Measurements from ENCODE around the gene SETD2.

Gene SETD2

GRCh38 chr3:47007001-47007400, 156.9 kb downstream of the SETD2 start:
- DNase-seq: no peak

- no peak for DNase-seq
These were observed 157.7 kb downstream of the SETD2 start for GRCh38 chr3:47006145-47006651.

GRCh38 chr3:47005212-47006144, 158.4 kb downstream of the SETD2 start:
- DNase-seq: no peak

DNA sequence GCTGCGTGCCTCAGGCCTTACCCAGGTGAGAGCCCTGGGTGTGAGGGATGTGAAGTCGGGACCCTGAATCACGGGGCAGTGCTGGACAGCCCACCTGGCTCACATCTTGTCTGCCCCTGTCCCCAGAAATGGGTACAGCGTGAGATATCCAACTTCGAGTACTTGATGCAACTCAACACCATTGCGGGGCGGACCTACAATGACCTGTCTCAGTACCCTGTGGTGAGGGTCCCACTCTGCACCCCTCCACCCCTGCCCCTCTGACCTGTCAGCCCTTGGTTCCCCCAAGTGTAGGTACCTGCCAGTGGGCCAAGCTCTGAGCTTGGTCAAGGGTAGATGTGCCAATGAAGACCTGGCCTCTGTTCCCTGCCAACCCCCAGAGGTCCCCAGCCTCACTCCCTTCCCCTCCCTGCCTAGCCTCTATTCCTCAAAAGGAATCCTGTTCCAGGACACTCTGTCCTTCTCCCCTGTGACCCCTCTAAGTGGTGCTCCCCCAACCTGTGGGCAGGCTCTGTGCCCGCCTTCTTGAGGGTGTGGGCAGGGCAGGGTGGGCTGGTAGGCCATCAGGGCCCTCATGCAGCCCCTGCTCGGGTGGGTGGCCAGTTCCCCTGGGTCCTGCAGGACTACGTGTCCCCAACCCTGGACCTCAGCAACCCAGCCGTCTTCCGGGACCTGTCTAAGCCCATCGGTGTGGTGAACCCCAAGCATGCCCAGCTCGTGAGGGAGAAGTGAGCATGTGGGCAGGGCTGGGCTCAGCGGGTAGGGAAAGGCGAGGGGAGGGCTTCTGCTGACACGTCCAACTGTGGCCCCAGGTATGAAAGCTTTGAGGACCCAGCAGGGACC, 159.3 kb downstream of the SETD2 start:
- no peak for DNase-seq

DNA sequence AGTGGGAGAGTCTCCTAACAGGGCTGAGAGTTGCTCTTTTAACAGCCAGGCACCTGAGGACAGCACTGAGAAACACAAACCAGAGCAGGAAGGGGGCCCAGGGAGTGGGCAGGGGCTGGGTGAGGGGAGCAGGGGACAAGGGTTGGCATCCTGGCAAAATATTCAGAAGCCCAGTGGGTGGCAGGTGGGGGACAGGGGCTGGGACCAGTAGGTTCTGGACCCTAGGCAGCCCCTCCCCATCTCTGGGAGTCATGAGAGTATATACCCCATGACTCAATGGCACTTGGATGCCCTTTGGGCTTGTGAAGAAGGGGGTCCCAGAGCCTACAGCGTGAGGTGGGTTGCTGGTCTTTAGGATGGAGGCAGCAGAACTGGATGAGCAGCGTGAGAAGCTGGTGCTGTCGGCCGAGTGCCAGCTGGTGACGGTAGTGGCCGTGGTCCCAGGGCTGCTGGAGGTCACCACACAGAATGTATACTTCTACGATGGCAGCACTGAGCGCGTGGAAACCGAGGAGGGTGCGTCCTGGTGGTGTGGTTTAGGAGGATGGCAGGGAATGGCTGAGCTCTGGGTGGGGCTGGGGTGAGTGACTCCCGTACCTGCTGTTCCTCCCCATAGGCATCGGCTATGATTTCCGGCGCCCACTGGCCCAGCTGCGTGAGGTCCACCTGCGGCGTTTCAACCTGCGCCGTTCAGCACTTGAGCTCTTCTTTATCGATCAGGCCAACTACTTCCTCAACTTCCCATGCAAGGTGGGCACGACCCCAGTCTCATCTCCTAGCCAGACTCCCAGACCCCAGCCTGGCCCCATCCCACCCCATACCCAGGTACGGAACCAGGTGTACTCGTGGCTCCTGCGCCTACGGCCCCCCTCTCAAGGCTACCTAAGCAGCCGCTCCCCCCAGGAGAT, 160.2 kb downstream of the SETD2 start:
- no peak for DNase-seq

DNA sequence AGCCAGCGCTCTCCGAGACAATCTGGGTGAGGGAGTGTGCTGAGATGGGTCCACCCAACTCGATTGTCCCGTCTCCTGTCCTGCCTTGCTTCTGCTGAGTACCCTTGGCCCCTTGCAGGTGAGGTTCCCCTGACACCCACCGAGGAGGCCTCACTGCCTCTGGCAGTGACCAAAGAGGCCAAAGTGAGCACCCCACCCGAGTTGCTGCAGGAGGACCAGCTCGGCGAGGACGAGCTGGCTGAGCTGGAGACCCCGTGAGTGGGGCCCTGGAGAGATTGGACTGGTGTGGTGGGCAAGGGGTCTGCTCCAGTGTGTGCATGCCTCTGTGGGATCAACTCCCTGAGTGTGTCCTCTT, 160.9 kb downstream of the SETD2 start:
- no peak for DNase-seq

DNA sequence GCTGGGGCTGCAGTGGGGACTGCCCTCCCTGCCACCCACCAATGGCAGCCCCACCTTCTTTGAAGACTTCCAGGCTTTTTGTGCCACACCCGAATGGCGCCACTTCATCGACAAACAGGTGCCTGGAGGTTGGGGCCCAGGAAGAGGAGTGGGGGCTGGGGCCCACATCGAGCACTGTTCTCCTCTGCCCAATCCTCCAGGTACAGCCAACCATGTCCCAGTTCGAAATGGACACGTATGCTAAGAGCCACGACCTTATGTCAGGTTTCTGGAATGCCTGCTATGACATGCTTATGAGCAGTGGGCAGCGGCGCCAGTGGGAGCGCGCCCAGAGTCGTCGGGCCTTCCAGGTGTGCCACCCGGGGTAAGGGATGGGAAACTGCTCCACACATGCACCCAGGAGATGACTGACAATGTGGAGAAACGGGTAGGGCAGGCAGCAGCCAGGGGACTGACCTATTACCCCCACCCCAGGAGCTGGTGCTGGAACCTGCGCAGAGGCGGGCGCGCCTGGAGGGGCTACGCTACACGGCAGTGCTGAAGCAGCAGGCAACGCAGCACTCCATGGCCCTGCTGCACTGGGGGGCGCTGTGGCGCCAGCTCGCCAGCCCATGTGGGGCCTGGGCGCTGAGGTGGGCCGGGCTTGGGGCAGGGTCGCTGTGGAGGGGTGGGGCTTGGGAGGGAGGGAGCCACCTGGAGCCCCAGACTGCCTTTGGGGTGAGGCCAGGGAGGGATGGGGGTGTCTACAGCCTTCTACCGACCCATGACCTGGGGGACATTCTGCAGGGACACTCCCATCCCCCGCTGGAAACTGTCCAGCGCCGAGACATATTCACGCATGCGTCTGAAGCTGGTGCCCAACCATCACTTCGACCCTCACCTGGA, 161.5 kb downstream of the SETD2 start:
- DNase-seq: no peak

DNA sequence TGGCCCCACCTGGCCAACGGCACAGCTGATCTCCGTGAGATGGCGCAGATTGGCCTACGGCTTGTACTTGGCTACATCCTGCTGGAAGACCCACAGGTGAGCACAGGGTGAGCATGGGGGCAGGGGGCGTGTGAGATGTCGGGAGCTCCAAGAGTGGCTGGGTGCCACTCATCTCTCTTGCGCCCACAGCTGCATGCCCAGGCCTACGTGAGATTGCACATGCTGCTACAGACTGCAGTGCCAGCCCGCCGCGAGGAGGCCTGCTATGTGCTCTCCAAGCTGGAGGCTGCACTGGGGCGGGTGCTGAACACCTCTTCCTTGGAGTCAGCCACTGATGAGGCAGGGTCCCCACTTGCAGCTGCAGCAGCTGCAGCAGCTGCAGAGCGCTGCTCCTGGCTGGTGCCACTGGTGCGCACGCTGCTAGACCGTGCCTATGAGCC, 162.2 kb downstream of the SETD2 start:
- DNase-seq: no peak

- no peak for DNase-seq
These were observed 162.8 kb downstream of the SETD2 start for GRCh38 chr3:47000922-47001730.

DNA sequence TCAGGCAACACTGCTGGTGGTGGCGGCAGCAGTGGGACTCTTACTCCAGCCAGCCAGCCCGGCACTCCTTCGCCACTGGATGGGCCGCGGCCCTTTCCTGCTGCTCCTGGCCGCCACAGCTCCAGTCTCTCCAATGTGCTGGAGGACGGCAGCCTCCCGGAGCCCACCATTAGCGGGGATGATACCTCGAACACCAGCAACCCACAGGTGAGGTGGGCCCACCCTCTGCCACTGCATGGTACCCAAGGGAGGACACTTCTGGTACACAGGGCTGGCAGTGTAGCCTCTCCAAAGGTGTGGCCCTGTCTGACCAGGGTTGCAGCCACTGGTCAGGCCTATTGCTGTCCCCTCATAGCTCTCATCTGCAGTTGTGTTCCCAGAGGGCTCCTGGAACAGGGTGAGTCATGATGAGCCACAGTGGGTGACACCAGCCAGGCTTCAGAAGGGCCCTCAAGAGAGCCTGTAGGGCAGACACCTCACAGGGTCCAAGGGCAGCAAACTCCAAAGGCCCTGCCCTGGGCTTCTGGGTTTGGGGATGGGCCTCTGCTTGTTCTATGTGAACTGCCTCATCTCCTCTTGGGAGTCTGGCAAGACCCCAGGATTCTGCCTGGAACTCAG, 163.6 kb downstream of the SETD2 start:
- DNase-seq: no peak

GRCh38 chr3:46999516-47000197, 164.3 kb downstream of the SETD2 start:
- DNase-seq: no peak

GRCh38 chr3:46998852-46999515, 164.9 kb downstream of the SETD2 start:
- DNase-seq: no peak

GRCh38 chr3:46998121-46998851, 165.6 kb downstream of the SETD2 start:
- DNase-seq: no peak

DNA sequence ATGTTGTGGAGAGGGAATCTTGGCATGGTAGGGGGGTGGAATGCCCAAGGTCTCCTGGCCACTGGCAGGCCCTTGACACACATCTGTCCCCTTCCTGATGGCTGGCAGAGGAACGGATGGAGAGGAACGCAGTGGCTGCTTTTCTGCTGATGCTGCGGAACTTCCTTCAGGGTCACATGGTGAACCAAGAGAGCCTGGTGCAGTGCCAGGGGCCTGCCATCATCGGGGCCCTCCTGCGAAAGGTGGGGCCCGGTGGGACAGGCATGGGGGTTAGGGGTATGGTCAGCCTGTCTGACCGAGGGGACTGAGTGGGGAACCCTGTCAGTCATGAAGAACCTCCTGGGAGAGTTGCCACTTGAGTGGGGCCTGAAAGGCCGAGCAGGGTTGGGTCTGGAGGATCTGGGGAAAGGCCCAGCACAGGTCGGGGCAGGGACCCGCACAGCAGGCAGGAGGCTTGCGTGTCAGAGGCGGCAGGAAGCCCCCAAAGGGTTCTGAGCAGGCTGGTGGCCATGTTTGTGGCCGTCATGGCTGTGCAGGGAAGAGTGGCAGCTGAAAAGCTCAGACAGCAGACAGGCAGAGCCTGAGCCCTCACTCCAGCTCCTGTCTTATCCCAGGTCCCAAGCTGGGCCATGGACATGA, 166.3 kb downstream of the SETD2 start:
- DNase-seq: no peak

DNA sequence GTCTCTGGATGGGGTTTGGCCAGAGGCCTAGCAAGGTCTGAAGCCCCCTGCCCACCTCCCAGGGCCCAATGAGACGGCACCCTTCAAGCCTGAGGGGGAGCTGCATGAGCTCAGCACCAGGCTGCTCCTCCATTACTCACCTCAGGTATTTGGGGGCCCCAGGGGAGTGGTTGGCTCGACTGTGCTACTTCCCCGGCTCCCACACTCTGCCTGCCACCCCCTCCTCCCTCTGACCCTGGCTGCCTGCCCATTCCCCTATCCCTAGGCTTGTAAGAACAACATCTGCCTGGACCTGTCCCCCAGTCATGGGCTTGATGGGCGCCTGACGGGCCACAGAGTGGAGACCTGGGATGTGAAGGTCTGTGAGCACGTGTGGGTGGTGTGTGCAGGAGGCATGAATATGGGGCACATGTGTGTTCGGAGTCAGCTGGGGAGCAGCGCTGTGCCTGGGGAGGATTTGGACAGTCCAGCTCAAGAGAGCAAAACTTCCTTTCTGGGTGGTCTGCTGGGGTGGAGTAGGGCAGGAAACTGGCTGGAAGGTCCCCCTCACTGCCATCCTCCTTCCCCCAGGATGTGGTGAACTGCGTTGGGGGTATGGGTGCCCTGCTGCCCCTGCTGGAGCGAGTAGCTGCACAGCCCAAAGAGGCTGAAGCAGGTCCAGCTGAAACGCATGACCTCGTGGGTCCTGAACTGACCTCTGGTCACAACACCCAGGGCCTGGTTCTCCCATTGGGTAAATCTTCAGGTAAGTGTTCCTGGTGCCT, 167.0 kb downstream of the SETD2 start:
- DNase-seq: no peak

- no peak for DNase-seq
These were observed 167.9 kb downstream of the SETD2 start for GRCh38 chr3:46995901-46996562.
